Activated CD4-positive, alpha-beta T cell treated with anti-CD3 and anti-CD28 coated beads for 4 hours (primary cell): Measurements from ENCODE around the gene APBB2.
"Not testable (repeated sequence)": the region's sequence is repeated elsewhere in the genome, so short reads cannot be mapped to it uniquely, and the experiment has no call there.

Experiments used
- DNase-seq, 2 donors: peaks; one replicate each; pipeline ENCODE4 v3.0.0-alpha.2; 2020

APBB2 gene

GRCh38 chr4:41052287-41052686, 162.1 kb downstream of the APBB2 start:
- DNase-seq, result no peak

- no peak for DNase-seq
Observed at GRCh38 chr4:41050880-41051775, 163.2 kb downstream of the APBB2 start.

GRCh38 chr4:41050116-41050515, 164.2 kb downstream of the APBB2 start:
- no peak for DNase-seq

GRCh38 chr4:41049176-41049575, 165.2 kb downstream of the APBB2 start:
- DNase-seq, result not testable (repeated sequence)

GRCh38 chr4:41044791-41045190, 169.6 kb downstream of the APBB2 start:
- no peak for DNase-seq

GRCh38 chr4:41044165-41044564, 170.2 kb downstream of the APBB2 start:
- no peak for DNase-seq

GRCh38 chr4:41043465-41043864, 170.9 kb downstream of the APBB2 start:
- no peak for DNase-seq

- no peak for DNase-seq
Observed at GRCh38 chr4:41041551-41041950, 172.8 kb downstream of the APBB2 start.

- DNase-seq, result no peak
Observed at GRCh38 chr4:41039317-41039716, 175.0 kb downstream of the APBB2 start.

GRCh38 chr4:41038304-41038703, 176.0 kb downstream of the APBB2 start:
- DNase-seq, result no peak

GRCh38 chr4:41029098-41029497, 185.2 kb downstream of the APBB2 start:
- no peak for DNase-seq

- DNase-seq, result no peak
Observed at GRCh38 chr4:41028392-41029076, 185.8 kb downstream of the APBB2 start.

- DNase-seq, result no peak
Observed at GRCh38 chr4:41026971-41027370, 187.4 kb downstream of the APBB2 start.

- DNase-seq, result no peak
Observed at GRCh38 chr4:41025824-41026223, 188.5 kb downstream of the APBB2 start.

- DNase-seq, result no peak
Observed at GRCh38 chr4:41024556-41025491, 189.5 kb downstream of the APBB2 start.

- no peak for DNase-seq
Observed at GRCh38 chr4:41022116-41022515, 192.2 kb downstream of the APBB2 start.

GRCh38 chr4:41015016-41015675, 199.2 kb downstream of the APBB2 start:
- no peak for DNase-seq

GRCh38 chr4:41014158-41014557, 200.2 kb downstream of the APBB2 start:
- no peak for DNase-seq

GRCh38 chr4:41013746-41014145, 200.6 kb downstream of the APBB2 start:
- DNase-seq, result no peak

GRCh38 chr4:41012911-41013310, 201.4 kb downstream of the APBB2 start:
- no peak for DNase-seq

- no peak for DNase-seq
Observed at GRCh38 chr4:41012293-41012692, 202.0 kb downstream of the APBB2 start.

GRCh38 chr4:41009411-41009810, 204.9 kb downstream of the APBB2 start:
- no peak for DNase-seq

- no peak for DNase-seq
Observed at GRCh38 chr4:41006141-41006540, 208.2 kb downstream of the APBB2 start.
